Mesenchymal stem cell (in vitro differentiated cells and primary cell): Measurements from ENCODE around the gene PTK6.

ENCODE experiments used
- DNase-seq: peaks from one replicate; pipeline ENCODE4 v3.0.0-alpha.2; 2013
- H2AFZ ChIP-seq: one replicate; pipeline ENCODE4 v1.6.1; 2013; ENCODE audit warnings: low read depth, mild to moderate bottlenecking, control low read depth, inconsistent platforms, low read length, moderate library complexity
- H2AK5ac ChIP-seq: 2 replicates; pipeline ENCODE4 v1.6.1; 2013; ENCODE audit warnings: low read length, moderate library complexity, mild to moderate bottlenecking, inconsistent platforms; ENCODE audit not compliant: severe bottlenecking
- H2BK120ac ChIP-seq: one replicate; pipeline ENCODE4 v1.6.1; 2013; ENCODE audit warnings: low read depth, mild to moderate bottlenecking, inconsistent platforms, low read length, moderate library complexity
- H2BK12ac ChIP-seq, 2 experiments: one replicate each; pipeline ENCODE4 v1.6.1; 2013; ENCODE audit warnings: inconsistent platforms in 2 of 2, low read length in 2 of 2, mild to moderate bottlenecking in 2 of 2, moderate library complexity in 2 of 2, control low read depth in 1 of 2
- H2BK15ac ChIP-seq: one replicate; pipeline ENCODE4 v1.6.1; 2013; ENCODE audit warnings: mild to moderate bottlenecking, low read depth, inconsistent platforms; ENCODE audit not compliant: poor library complexity, severe bottlenecking
- H2BK5ac ChIP-seq: 2 replicates; pipeline ENCODE4 v1.6.1; 2013; ENCODE audit warnings: low read depth, mild to moderate bottlenecking, low read length, control low read depth, inconsistent platforms; ENCODE audit not compliant: poor library complexity, severe bottlenecking
- H3K14ac ChIP-seq, 2 experiments: one replicate each; pipeline ENCODE4 v1.6.1; 2013; ENCODE audit warnings: inconsistent platforms in 2 of 2, low read length in 2 of 2, control low read depth in 1 of 2, mild to moderate bottlenecking in 1 of 2, moderate library complexity in 1 of 2
- H3K18ac ChIP-seq, 2 experiments: one replicate each; pipeline ENCODE4 v1.6.1; 2013; ENCODE audit warnings: inconsistent platforms in 2 of 2, low read length in 2 of 2, control low read depth in 1 of 2, low read depth in 1 of 2, mild to moderate bottlenecking in 1 of 2
- H3K23ac ChIP-seq, 2 experiments: one replicate each; pipeline ENCODE4 v1.6.1; 2013; ENCODE audit warnings: inconsistent platforms in 2 of 2, low read length in 2 of 2, mild to moderate bottlenecking in 2 of 2, moderate library complexity in 2 of 2, control low read depth in 1 of 2
- H3K27ac ChIP-seq: 2 replicates; pipeline ENCODE4 v1.5.1; 2013; ENCODE audit warnings: mild to moderate bottlenecking, moderate library complexity, low read length, control low read depth, inconsistent platforms; ENCODE audit not compliant: poor library complexity, severe bottlenecking
- H3K27me3 ChIP-seq, 2 experiments: 2 replicates each; pipeline versions ENCODE4 v1.6.1 to v1.7.0; 2013; ENCODE audit warnings: low read length in 2 of 2, mild to moderate bottlenecking in 2 of 2, moderate library complexity in 2 of 2, control low read depth in 1 of 2, inconsistent platforms in 1 of 2; ENCODE audit not compliant: control insufficient read depth in 1 of 2, insufficient read depth in 1 of 2
- H3K36me3 ChIP-seq, 2 experiments: 2 replicates each; pipeline versions ENCODE4 v1.6.1 to v1.7.0; 2013; ENCODE audit warnings: low read length in 2 of 2, control low read depth in 1 of 2, inconsistent platforms in 1 of 2, low read depth in 1 of 2, mild to moderate bottlenecking in 1 of 2; ENCODE audit not compliant: insufficient read depth in 2 of 2, control insufficient read depth in 1 of 2
- H3K4ac ChIP-seq, 2 experiments: one replicate each; pipeline ENCODE4 v1.6.1; 2013; ENCODE audit warnings: inconsistent platforms in 2 of 2, low read length in 2 of 2, mild to moderate bottlenecking in 2 of 2, moderate library complexity in 2 of 2, control low read depth in 1 of 2, low read depth in 1 of 2
- H3K4me1 ChIP-seq: 2 replicates; pipeline ENCODE4 v1.6.1; 2013; ENCODE audit warnings: low read depth, low read length, control low read depth; ENCODE audit not compliant: control insufficient read depth, insufficient read depth
- H3K4me2 ChIP-seq: 2 replicates; pipeline ENCODE4 v1.6.1; 2013; ENCODE audit warnings: low read length, mild to moderate bottlenecking, inconsistent platforms; ENCODE audit not compliant: poor library complexity, severe bottlenecking
- H3K4me3 ChIP-seq, 2 experiments: 2 replicates each; pipeline versions ENCODE4 v1.5.1 to v1.7.0; 2013; ENCODE audit warnings: low read length in 2 of 2, mild to moderate bottlenecking in 2 of 2, control low read depth in 1 of 2, low read depth in 1 of 2; ENCODE audit not compliant: insufficient read depth in 1 of 2
- H3K79me1 ChIP-seq: replicated peaks from 2 replicates; pipeline ENCODE4 v1.6.1; 2013; ENCODE audit warnings: mild to moderate bottlenecking, control low read depth, low read length, inconsistent platforms; ENCODE audit not compliant: poor library complexity, severe bottlenecking
- H3K9ac ChIP-seq: 2 replicates; pipeline ENCODE4 v1.7.0; 2013; ENCODE audit warnings: mild to moderate bottlenecking, low read length, moderate library complexity
- H3K9me3 ChIP-seq: 2 replicates; pipeline ENCODE4 v1.7.0; 2013; ENCODE audit warnings: mild to moderate bottlenecking, low read length; ENCODE audit not compliant: control insufficient read depth
- H4K8ac ChIP-seq: one replicate; pipeline ENCODE4 v1.6.1; 2013; ENCODE audit warnings: inconsistent platforms, mild to moderate bottlenecking, low read length, moderate library complexity
- H4K91ac ChIP-seq: one replicate; pipeline ENCODE4 v1.6.1; 2013; ENCODE audit warnings: mild to moderate bottlenecking, low read length, inconsistent platforms
- WGBS: methylation state at CpG from one replicate; pipeline ENCODE4 v1.1.7; 2013; ENCODE audit warnings: mixed read lengths; 5-methylcytosine and 5-hydroxymethylcytosine counted together

Gene PTK6

GRCh38 chr20:63570281-63571086, 33.3 kb upstream of the PTK6 start:
- H3K36me3 ChIP-seq, result peaks cover 13 to 61% of the 10 kb centered on the region in 2 experiments
- WGBS, result 94% methylated on average over 27 of the region's 28 CpGs
- H3K79me1 ChIP-seq, result peaks cover 20% of the 10 kb centered on the region
- no peak overlapping the region for H3K27ac ChIP-seq
- no peak for DNase-seq
- H3K9me3 ChIP-seq, result no peaks in the 10 kb centered on the region
- no peak overlapping the region for H2BK120ac ChIP-seq
- no peaks in the 10 kb centered on the region for H3K27me3 ChIP-seq
- H3K14ac ChIP-seq, result no peak overlapping the region
- H3K4me2 ChIP-seq, result no peak overlapping the region
- no peak overlapping the region for H3K18ac ChIP-seq
- H3K4me1 ChIP-seq, result peaks cover 47% of the 10 kb centered on the region
- no peak overlapping the region for H2AFZ ChIP-seq
- no peak overlapping the region for H3K23ac ChIP-seq
- no peak overlapping the region for H2BK5ac ChIP-seq
- H2AK5ac ChIP-seq, result no peak overlapping the region
- H2BK12ac ChIP-seq, result no peak overlapping the region
- H3K4ac ChIP-seq, result no peak overlapping the region
- no peak overlapping the region for H3K4me3 ChIP-seq
- no peak overlapping the region for H3K9ac ChIP-seq
- no peak overlapping the region for H4K91ac ChIP-seq
- H2BK15ac ChIP-seq, result no peak overlapping the region
- H4K8ac ChIP-seq, result no peak overlapping the region

DNA sequence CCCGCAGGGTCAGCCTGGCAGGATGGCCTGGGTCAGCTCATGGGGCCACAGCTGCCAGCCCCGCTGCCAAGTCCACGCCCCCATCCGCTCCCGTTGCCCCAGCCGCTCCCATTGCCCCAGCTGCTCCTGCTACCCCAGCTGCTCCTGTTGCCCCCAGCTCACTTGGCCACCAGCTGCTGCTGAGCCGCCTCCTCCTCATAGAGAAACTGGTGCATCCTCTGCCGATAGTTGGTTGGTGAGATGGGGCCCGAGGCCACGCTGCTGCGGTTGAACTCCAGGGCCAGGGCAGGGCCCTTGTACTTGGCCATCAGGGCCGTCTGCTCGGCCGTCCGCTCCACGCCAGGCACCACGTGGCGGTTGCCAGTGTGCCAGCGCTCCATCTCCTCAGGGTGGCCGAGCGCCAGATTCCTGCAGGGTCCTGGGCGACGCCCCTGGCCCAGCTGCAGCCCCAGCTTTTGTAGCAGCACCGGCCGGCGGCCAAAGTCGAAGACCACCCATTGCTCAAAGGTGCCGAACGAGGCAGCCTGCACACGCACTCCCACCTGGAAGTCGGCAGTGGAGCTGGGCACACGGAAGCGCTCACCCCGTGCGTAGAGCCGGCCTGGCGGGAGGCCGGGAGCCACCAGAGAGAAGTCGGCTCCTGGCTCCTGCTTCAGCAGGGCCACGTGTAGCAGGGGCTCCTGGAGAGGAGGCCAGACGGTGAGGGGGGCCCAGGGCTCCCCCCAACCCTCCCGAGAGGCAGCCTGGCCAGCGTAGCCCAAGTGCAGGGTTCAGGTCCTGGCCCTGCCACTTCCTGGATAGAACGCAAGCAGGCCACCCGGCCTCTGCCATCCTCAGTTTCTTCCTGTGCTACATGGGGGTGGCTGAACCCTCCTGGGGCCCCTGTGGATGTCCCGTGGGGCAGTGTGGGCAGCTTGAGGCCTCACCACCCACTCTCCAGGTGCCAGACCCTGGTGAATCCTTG, 32.1 kb upstream of the PTK6 start:
- H3K36me3 ChIP-seq, result peaks cover 17 to 73% of the 10 kb centered on the region in 2 experiments
- H2BK5ac ChIP-seq, result no peak overlapping the region
- H3K18ac ChIP-seq, result no peak overlapping the region
- no peak overlapping the region for H3K23ac ChIP-seq
- no peak overlapping the region for H2BK120ac ChIP-seq
- no peak overlapping the region for H2AK5ac ChIP-seq
- no peak overlapping the region for H3K4me2 ChIP-seq
- no peak overlapping the region for H3K4me3 ChIP-seq
- H2BK12ac ChIP-seq, result no peak overlapping the region
- 92% methylated on average over 46 of the region's 46 CpGs for WGBS
- no peak overlapping the region for H3K9ac ChIP-seq
- no peak overlapping the region for H2BK15ac ChIP-seq
- peak overlapping the region; percentile 41 for H4K8ac ChIP-seq
- peaks cover 36% of the 10 kb centered on the region for H3K4me1 ChIP-seq
- H3K4ac ChIP-seq, result no peak overlapping the region
- peak overlapping the region; percentile 3 for H4K91ac ChIP-seq
- H3K14ac ChIP-seq, result no peak overlapping the region
- no peaks in the 10 kb centered on the region for H3K9me3 ChIP-seq
- no peaks in the 10 kb centered on the region for H3K27me3 ChIP-seq
- peaks cover 20% of the 10 kb centered on the region for H3K79me1 ChIP-seq
- no peak overlapping the region for H2AFZ ChIP-seq
- no peak for DNase-seq
- no peak overlapping the region for H3K27ac ChIP-seq

DNA sequence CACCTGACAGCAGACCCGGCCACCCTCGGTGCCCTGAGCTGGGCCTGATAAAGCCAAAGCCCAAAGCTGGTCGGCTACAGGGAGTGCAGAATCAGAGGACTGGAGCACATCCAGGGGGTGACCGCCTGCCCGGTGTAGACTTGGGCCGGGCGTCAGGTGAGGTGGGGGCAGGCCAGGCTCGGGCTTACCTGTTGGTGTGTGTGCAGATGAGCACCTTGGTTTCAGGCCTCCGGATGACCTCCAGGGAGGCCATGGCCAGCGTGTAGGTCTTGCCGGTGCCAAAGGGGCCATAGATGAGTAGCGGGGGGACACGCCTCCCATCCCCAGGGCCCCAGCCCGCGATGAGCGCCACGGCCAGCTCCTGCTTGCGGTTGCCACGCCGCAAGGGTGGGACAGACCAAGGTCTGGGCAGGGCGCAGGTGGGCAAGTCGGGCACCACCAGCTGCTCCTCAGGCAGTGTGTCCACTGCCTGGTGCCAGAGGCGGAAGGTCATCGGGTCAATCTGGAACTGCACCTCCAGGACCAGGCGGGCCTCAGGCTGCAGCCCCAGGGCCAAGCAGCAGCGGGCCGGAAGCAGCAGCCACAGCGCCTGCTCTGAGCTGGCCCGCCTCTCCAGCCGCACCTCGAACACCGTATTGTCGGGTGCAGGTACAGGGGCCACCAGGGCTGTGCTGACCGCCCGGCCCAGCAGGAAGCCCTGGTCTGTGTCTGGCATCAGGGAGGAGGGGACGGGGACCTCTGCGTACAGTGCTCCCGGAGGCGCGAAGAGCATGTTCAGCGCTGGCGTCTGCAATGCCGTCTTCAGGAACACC, 31.2 kb upstream of the PTK6 start:
- Histone ChIP-seq H3K4me1 (peaks cover 33% of the 10 kb centered on the region), H2AK5ac (no peak overlapping the region), H2BK120ac (no peak overlapping the region), H3K23ac (no peak overlapping the region), H3K18ac (no peak overlapping the region), H3K9me3 (no peaks in the 10 kb centered on the region), H3K27me3 (no peaks in the 10 kb centered on the region), H4K8ac (peak overlapping the region; percentile 28), H2AFZ (no peak overlapping the region), H4K91ac (no peak overlapping the region), H2BK15ac (no peak overlapping the region), H3K36me3 (peaks cover 25 to 82% of the 10 kb centered on the region in 2 experiments), H3K9ac (no peak overlapping the region), H2BK12ac (no peak overlapping the region), H3K14ac (no peak overlapping the region), H3K79me1 (peaks cover 16% of the 10 kb centered on the region), H3K4ac (no peak overlapping the region), H2BK5ac (no peak overlapping the region), H3K27ac (no peak overlapping the region), H3K4me2 (no peak overlapping the region), H3K4me3 (no peak overlapping the region)
- WGBS, result 95% methylated on average over 42 of the region's 43 CpGs
- no peak for DNase-seq
